Left ventricle myocardium inferior (tissue), 1 donor: ENCODE results near the gene ANKRD22. TPM values are rescaled to one million over a fixed set of nuclear protein-coding genes. Genes with fewer than 3 reads are reported as not detected.

ENCODE experiments used
- DNase-seq: peaks from one replicate; pipeline ENCODE4 v3.0.0-alpha.2; 2020
- H3K27ac ChIP-seq: fragments of 200-600 bp; replicated peaks from 2 replicates; pipeline ENCODE4 v1.8.0; 2021
- H3K27me3 ChIP-seq: fragments of 200-600 bp; 2 replicates; pipeline ENCODE4 v1.8.0; 2021; ENCODE audit warnings: low read depth
- H3K36me3 ChIP-seq: fragments of 200-600 bp; 2 replicates; pipeline ENCODE4 v1.8.0; 2021
- H3K4me1 ChIP-seq: fragments of 200-600 bp; 2 replicates; pipeline ENCODE4 v1.8.0; 2021
- H3K4me3 ChIP-seq: fragments of 200-600 bp; 2 replicates; pipeline ENCODE4 v1.8.0; 2021; ENCODE audit warnings: mild to moderate bottlenecking, moderate library complexity
- H3K9me3 ChIP-seq: fragments of 200-600 bp; replicated peaks from 2 replicates; pipeline ENCODE4 v1.8.0; 2021
- CTCF ChIP-seq: fragments of 200-600 bp; IDR thresholded peaks from 2 replicates; pipeline ENCODE4 v1.8.0; 2021; ENCODE audit warnings: antibody characterized with exemption, mild to moderate bottlenecking, borderline replicate concordance
- intact Hi-C: fragments of 100-400 bp; cut with micrococcal nuclease; formaldehyde crosslinking; loops from one replicate; pipeline ENCODE4 v1.11.0; 2022
- total RNA-seq: library from RNA; stranded (reverse); fragmentation: NEBNext Ultra II Directional; extraction: Animal tissue kit (Norgen Biotek cat#: 25700); gene quantifications from one replicate; pipeline ENCODE4 v1.2.1, GENCODE V29; 2021
- donor health status: DM: no; HTN: yes; CAD: no; lungs with severe emphysema.

The ANKRD22 gene
- total RNA-seq, 1 donor from 2014 or later: not detected

GRCh38 chr10:88813200-88813599 lies 38.4 kb downstream of the ANKRD22 start:
- DNase-seq: no peak
- H3K4me1 ChIP-seq: no peaks in the 10 kb centered on the region
- no peak overlapping the region for H3K4me3 ChIP-seq
- H3K36me3 ChIP-seq: no peaks in the 10 kb centered on the region
- H3K27me3 ChIP-seq: peaks cover 21% of the 10 kb centered on the region
- TF ChIP-seq CTCF: no peak
- intact Hi-C loops: no loop called here
- no peaks in the 10 kb centered on the region for H3K9me3 ChIP-seq
- no peak overlapping the region for H3K27ac ChIP-seq

- no peaks in the 10 kb centered on the region for H3K4me1 ChIP-seq
- no peak for DNase-seq
- no peaks in the 10 kb centered on the region for H3K36me3 ChIP-seq
- H3K4me3 ChIP-seq: no peak overlapping the region
- H3K27ac ChIP-seq: no peak overlapping the region
- intact Hi-C loops: no loop called here
- H3K9me3 ChIP-seq: no peaks in the 10 kb centered on the region
- TF ChIP-seq CTCF: peak; percentile 70
- peaks cover 21% of the 10 kb centered on the region for H3K27me3 ChIP-seq
Measured at GRCh38 chr10:88810196-88810961, 41.3 kb downstream of the ANKRD22 start.

GRCh38 chr10:88809621-88810020 lies 42.0 kb downstream of the ANKRD22 start:
- Histone ChIP-seq H3K27me3 (peaks cover 22% of the 10 kb centered on the region), H3K4me3 (no peak overlapping the region), H3K27ac (no peak overlapping the region), H3K36me3 (no peaks in the 10 kb centered on the region), H3K9me3 (no peaks in the 10 kb centered on the region), H3K4me1 (no peaks in the 10 kb centered on the region)
- intact Hi-C loops: no loop called here
- TF ChIP-seq CTCF: no peak
- no peak for DNase-seq

GRCh38 chr10:88805924-88806323 lies 45.7 kb downstream of the ANKRD22 start:
- Histone ChIP-seq H3K4me3 (no peak overlapping the region), H3K27me3 (peaks cover 21% of the 10 kb centered on the region), H3K36me3 (no peaks in the 10 kb centered on the region), H3K4me1 (no peaks in the 10 kb centered on the region), H3K9me3 (no peaks in the 10 kb centered on the region), H3K27ac (no peak overlapping the region)
- DNase-seq: no peak
- no peak for TF ChIP-seq CTCF
- intact Hi-C loops: no loop called here

- Histone ChIP-seq H3K4me3 (no peak overlapping the region), H3K4me1 (no peaks in the 10 kb centered on the region), H3K27me3 (peaks cover 15% of the 10 kb centered on the region), H3K27ac (no peak overlapping the region), H3K9me3 (no peaks in the 10 kb centered on the region), H3K36me3 (no peaks in the 10 kb centered on the region)
- no peak for TF ChIP-seq CTCF
- no peak for DNase-seq
- intact Hi-C loops: no loop called here
Measured at GRCh38 chr10:88805361-88805760, 46.3 kb downstream of the ANKRD22 start.
